Stimulated activated CD8-positive, alpha-beta memory T cell treated with anti-CD3 and anti-CD28 coated beads, Interleukin-12 subunit alpha, Interleukin-12 subunit beta, amount 100 ng/mL, for 4 hours (primary cell): ENCODE data around the gene CCDC57.

Source experiments
- DNase-seq: peaks from one replicate; pipeline ENCODE4 v3.0.0-alpha.2; 2020; ENCODE audit warnings: low read depth

The CCDC57 gene

DNA sequence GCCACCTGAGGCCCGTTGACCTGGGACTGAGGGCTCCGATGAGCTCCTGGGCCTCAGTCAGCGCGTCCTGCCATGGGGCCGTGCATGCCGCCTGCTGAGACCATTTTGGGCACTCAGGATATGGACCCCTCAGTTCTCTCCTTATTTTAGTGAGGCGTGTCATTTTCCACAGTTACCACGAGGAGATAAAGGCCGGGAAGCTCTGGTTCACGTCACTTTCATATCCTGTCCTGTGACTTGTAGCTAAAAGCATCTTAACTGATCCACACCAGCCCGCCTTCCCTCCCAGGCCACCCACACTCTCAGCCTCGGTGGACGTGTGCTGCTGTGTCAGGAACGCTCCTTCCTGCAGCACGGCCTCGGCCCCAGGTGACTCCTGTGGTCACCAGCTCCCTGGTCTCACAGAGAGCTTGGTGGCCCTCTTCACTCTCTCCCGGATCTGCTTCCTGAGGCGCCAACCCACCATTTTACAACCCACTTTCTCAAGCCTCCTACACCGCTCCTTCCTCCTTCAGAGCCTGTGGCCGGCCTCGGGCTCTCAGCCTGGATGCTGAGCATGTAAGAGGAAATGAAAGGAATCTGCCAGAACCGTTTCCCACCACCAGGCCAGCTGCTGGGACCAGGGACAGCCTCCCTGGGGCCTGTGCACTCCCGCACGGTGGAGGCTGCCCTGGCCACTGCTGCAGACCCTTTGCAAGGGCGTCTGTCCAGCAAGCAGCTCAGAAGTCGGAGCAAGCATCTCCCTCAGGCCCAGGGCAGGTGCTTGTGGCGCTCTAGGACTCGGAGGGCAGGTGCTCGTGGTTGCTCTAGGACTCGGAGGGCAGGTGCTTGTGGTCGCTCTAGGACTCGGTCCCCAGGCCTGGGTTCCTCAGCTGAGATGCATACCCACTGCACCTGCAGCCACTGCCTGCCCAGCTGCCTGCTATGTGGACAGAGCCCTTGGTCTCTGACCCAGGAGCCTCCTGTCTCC, 90.7 kb downstream of the CCDC57 start:
- no peak for DNase-seq

- DNase-seq = no peak
Measured at GRCh38 chr17:82121246-82121645, 91.4 kb downstream of the CCDC57 start.

GRCh38 chr17:82120148-82120547, 92.5 kb downstream of the CCDC57 start:
- no peak for DNase-seq

GRCh38 chr17:82118815-82119380, 93.7 kb downstream of the CCDC57 start:
- DNase-seq = no peak

- DNase-seq = no peak
Measured at GRCh38 chr17:82118168-82118814, 94.4 kb downstream of the CCDC57 start.

DNA sequence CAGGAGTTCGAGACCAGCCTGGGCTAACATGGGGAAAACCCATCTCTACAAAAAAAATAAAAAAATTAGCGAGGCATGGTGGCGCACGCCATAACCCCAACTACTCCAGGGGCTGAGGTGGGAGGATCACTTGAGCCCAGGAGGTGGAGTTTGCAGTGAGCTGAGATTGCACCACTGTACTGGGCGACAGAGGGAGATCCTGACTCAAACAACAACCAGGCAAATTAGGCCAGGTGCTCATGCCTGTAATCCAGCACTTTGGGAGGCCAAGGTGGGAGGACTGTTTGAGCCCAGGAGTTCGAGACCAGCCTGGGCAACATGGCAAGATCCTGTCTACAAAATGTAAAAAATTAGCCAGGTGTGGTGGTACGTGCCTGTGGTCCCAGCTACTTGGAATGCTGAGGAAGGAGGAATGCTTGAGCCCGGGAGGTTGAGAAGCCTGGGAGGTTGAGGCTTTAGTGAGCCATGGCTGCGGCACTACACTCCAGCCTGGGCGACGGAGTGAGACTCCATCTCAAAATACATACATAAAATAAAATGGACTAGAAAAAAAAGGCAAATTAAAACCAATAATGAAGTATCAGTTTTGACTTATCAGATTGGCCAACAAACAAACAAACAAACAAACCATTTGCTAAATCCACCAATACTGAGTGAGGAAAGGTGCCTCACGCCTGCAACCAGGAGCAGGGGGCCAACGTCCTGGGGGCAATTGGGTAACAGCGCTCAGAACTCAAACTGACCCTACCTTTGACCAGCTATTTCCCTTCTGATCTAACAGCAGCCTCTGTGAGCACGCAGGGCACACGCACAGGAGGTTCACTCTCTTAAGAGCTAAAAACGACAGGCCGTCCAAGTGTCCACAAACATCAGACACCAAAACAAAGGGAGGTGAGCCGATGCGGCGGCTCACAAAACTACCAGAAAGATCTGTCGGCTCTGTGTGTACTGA, 95.2 kb downstream of the CCDC57 start:
- DNase-seq = no peak

DNA sequence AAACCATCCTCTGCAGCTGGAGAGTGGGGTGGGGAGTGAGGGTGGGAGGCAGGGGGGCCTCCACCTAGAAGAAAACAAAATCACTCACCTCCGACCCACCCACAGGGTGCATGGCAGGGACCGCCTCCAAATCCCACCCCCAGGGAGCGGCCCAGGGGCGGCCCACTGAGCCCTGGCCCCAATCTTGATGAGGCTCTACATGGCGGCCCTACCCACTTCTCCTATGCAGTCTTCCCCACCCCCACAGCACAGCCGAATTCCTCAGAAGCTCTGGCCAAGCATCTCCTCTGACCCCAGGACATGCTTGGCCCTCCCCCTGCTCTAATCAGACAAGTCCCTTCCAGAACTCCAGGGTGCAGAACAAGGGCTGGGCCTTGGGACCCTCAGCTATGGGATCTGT, 96.4 kb downstream of the CCDC57 start:
- no peak for DNase-seq

GRCh38 chr17:82114872-82115271, 97.8 kb downstream of the CCDC57 start:
- DNase-seq = no peak

- no peak for DNase-seq
Measured at GRCh38 chr17:82114447-82114846, 98.2 kb downstream of the CCDC57 start.

DNA sequence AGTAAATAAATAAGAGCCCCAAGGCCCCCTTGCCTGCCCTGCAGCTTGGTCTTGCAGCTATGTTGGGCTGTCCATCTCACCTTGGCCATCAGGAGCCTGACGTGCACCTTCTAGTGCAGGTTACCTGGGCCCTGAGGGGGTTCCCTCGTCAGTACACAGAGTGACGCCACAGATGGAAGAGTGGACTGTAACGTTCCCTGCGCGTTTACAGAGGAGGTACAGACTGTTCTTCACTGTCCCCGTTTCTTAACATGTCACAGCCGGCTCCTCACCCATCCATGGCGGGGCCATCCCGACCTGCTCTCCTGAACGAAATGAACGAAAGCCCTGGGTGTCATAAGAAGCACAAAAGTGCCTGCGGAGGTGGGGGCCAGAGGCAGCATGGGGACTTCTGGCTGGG, 98.7 kb downstream of the CCDC57 start:
- no peak for DNase-seq

DNA sequence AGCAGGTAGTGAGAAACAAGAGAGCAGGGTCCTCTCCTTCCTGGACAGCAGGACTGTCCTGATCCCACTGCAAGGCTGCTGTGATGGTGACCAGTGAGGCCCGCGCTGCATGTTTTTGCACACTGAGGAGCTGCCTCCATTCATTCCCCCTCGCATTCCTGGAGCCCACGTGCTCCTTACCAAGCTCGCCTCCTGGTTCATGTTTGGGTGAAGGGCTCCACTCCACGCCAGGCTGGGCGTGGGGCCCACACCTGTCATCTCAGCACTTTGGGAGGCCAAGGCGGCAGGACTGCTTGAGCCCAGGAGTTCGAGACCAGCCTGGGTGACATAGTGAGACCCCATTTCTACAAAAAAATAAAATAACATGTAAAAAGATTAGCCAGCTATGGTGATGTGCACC, 99.2 kb downstream of the CCDC57 start:
- DNase-seq = no peak

DNA sequence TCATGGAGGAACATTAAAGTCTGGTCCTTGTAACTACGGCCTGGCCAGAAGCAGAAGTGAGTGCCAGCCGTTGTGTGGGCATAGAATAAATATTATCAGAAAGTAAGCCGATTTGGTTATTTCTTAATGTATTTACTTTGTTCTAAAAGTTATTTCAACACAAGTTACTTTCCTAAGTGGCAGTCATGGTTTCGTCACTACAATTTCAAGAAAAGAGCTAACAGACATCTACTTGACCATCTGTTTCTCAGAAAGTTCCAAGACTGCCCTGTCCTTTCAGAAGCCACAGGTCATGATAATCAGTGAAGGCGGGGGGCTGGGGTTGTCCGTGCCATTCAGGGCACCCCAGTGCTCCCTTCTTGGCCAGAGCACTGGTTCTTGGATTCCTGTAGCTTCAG, 99.7 kb downstream of the CCDC57 start:
- no peak for DNase-seq

GRCh38 chr17:82112181-82112913, 100.3 kb downstream of the CCDC57 start:
- no peak for DNase-seq

GRCh38 chr17:82110298-82110697, 102.3 kb downstream of the CCDC57 start:
- no peak for DNase-seq

DNA sequence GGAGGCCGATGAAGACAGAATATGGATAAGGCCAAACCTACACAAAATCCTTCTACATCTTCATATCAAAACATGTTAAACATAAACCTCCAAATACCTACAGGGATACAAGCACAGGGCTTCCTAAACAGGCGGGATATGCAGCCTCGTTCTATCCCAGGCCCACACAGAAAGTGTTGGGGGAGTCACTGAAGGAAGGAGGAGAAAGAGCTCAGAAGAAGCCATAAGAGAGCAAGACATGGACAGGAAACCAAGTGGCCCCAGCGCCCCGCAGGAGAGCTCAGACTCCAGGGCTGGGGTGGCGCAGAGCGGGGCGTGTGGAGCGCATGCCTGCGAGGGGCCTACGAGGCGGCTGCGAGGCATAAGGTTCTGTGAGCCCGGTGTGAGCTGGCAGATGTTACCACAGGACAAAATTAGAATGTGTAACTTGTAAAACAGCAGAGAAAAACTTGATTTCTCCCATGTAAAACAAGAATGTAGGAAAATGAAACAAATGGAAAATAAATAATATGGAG, 103.6 kb downstream of the CCDC57 start:
- no peak for DNase-seq

DNA sequence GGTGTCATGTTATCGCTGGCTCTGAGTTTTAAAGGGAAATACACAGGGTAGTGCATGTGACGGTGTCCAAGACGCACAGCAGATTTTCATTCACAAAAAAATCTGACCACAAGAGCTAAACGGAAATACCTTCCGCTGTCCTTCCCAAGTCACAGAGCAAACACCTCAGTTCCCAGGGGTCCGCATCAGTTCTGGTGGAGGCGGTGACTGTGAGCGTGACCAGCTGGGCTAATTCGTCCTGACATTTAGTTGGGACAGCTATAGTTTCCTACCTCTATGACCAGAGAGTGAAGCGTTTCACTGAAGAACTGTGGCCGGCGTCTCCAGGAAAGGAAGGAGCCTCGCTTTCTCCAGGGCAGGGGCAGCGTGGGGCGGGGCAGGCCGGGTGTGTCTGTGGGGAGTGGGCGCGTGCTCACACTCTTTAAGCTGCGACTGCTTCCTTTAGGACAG, 104.1 kb downstream of the CCDC57 start:
- DNase-seq = no peak

DNA sequence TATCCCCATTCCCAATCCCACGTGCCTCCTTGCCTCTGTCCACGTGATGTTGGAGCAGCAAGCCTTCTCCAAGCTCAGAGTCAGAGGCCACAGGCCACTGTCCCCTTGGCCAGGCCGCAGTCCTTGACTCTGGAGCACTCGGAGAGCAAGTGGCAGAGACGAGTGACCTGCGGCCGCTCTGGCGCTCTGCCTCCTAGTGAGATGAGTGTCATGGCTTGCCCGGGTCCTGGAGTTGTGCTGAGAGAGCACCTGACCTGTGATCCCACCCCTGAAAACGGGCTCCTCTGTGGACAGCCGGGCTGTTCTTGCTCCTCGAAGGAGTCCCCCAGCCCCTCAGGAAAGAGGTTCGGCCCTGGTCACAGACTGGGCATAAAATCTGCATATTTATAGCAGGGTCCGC, 104.6 kb downstream of the CCDC57 start:
- no peak for DNase-seq

DNA sequence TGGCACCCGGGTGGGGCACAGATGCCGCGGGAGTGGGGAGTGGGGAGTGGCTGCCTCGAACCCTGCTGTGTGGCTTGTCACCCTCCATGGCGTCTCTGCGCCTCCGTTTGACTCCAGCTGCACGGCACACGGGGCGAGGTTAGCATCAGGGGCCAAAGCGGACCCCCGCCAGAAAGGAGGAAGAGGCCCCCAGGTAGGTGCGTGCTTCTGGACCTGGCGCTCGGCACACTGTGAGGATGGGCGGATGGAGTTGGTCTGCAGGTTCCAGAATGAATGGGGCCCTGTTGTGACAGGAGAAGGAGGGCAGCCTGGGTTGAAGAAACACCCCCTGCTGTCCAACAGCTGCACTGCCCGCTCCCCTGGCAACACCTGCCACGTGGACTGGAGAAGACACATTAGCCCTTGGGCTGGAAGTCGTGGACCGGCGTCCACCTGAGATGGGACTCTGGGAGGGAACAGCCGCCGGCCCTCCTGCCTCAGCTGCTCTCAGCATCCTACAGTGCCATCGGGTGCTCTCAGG, 105.2 kb downstream of the CCDC57 start:
- no peak for DNase-seq

- DNase-seq = no peak
Measured at GRCh38 chr17:82106688-82107305, 105.8 kb downstream of the CCDC57 start.
